ENCODE results near the gene KIAA1671.

KIAA1671 gene

DNA sequence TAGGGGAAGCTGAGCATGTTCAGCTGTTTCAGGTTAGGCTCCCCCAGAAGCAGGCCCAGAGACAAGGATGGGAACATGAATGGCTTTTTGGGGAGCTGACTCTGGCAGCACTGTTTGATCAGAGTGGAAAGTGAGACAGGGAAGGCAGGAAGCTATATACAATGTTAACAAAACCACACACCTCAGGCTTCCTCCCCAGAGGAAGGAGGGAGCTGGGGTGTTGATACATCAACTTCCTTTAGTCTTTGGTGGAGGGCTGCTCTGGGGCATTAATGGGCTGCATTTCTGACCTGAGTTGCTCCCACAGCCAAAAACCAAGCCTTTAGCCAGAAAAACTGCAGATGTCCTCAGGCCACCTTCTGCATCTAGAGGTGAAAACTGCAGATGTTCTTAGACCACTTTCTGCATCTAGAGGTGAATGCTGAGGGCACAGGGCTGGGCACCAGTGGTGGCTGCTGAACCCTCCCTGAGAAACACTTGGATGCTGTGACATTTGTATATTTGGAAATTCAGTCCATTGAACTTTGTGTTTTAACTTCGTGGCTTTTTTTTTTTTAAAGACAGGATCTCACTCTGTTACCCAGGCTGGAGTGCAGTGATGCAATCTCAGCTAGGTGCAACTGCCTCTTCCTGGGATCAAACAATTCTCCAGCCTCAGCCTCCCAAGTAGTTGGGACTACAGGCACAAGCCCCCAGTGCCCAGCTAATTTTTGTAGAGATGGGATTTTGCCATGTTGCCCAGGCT lies 49.9 kb downstream of the KIAA1671 start:
- no peak overlapping the region for H3K27ac Mint-ChIP-seq
- H3K9me3 Mint-ChIP-seq, result no peaks in the 10 kb centered on the region
- no peak for DNase-seq
- H3K4me1 Mint-ChIP-seq, result peaks cover 2% of the 10 kb centered on the region
- H3K4me3 Mint-ChIP-seq, result no peak overlapping the region
- H3K27me3 Mint-ChIP-seq, result no peaks in the 10 kb centered on the region
- no peak for ATAC-seq
- no peaks in the 10 kb centered on the region for H3K36me3 Mint-ChIP-seq (ENCODE audit: low read depth)

DNA sequence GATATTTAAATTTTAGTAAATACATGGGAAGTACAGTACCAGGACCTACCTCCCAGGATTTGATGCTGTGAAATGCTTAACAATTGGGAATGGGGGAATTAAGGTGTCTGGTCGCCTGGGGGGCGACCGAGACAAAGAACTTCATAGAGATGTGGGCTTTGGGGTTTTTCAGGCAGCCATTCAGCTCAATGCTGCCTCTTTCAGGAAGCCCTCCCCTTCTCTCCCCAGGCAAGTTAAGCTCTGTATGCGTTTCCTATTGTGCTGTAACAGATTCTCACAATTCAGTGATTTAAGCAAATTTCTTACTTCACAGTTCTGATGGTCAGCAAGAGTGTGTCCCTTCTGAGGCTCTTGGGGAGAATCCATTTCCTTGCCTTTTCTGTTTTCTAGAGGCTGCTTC lies 53.8 kb downstream of the KIAA1671 start:
- H3K4me1 Mint-ChIP-seq, result peaks cover 2% of the 10 kb centered on the region
- H3K36me3 Mint-ChIP-seq (ENCODE audit: low read depth), result no peaks in the 10 kb centered on the region
- H3K27ac Mint-ChIP-seq, result no peak overlapping the region
- H3K4me3 Mint-ChIP-seq, result no peak overlapping the region
- ATAC-seq (no peak), DNase-seq (no peak)
- no peaks in the 10 kb centered on the region for H3K27me3 Mint-ChIP-seq
- H3K9me3 Mint-ChIP-seq, result no peaks in the 10 kb centered on the region

DNA sequence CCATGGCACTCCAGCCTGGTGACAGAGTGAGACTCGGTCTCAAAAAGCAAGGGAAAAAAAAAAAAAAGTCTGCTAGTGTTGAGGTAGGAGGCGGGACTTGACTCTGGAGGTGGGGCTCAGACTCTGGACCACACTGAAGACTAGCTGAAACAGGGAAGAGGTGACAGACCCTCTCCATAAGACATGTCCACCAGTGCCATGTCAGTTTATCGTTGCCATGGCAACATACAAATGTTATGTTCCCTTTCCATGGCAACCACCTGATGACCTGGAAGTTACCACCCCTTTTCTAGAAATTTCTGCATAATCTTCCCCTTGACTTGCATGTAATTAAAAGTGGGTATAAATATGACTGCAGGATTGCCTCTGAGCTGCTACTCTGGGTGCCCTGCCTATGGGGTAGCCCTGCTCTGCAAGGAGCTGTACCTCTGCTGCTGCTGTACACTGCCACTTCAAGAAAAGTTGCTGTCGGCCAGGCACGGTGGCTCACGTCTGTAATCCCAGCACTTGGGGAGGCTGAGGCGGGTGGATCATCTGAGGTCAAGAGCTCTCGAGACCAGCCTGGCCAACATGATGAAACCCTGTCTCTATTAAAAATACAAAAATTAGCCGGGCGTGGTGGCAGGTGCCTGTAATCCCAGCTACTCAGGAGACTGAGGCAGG lies 55.1 kb downstream of the KIAA1671 start:
- no peak for ATAC-seq
- no peaks in the 10 kb centered on the region for H3K27me3 Mint-ChIP-seq
- no peak overlapping the region for H3K4me3 Mint-ChIP-seq
- no peak overlapping the region for H3K27ac Mint-ChIP-seq
- no peaks in the 10 kb centered on the region for H3K4me1 Mint-ChIP-seq
- H3K36me3 Mint-ChIP-seq (ENCODE audit: low read depth), result no peaks in the 10 kb centered on the region
- no peak for DNase-seq
- H3K9me3 Mint-ChIP-seq, result no peaks in the 10 kb centered on the region

DNA sequence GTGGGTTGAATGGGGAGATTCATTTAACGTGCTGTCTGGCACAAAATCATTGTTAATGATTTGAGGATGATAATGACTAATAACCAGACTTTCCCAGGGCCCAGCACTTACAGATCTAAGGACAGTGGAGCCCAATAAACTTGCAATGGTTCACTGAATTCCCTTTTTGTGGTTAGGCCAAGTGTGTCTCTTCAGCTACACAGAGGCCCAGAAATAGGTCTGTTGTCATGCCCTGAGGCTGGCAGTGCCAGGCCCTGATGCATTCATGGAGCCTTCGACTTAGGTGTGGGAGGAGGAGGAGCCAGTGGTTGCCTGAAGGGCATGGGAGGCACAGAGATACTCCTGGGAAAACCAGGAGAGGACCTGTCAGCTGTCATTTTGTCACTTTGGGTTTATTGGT lies 56.1 kb downstream of the KIAA1671 start:
- H3K4me3 Mint-ChIP-seq, result no peak overlapping the region
- no peaks in the 10 kb centered on the region for H3K9me3 Mint-ChIP-seq
- no peaks in the 10 kb centered on the region for H3K27me3 Mint-ChIP-seq
- no peak overlapping the region for H3K27ac Mint-ChIP-seq
- DNase-seq, result no peak
- no peaks in the 10 kb centered on the region for H3K36me3 Mint-ChIP-seq (ENCODE audit: low read depth)
- H3K4me1 Mint-ChIP-seq, result no peaks in the 10 kb centered on the region
- no peak for ATAC-seq

DNA sequence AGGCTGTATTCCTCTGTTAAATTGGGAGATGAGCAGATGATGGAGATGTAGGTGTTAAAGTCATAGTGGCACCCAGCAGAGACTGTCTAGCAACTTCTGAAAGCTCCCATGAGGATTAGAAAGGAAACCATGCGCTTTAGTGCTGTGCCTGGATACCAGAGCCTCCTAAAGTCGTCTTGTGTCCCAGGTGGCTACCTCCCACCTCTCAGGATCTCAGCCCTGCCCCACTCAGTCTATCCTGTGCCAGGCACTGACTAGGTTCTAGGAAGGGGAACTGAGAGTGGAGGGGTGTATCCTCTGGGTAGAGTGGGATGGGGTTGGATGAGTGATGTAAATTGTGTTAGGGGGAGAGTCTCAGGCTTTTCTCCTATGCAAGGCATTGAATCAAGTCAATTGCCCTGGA lies 60.2 kb downstream of the KIAA1671 start:
- H3K9me3 Mint-ChIP-seq, result no peaks in the 10 kb centered on the region
- H3K27ac Mint-ChIP-seq, result no peak overlapping the region
- ATAC-seq (no peak), DNase-seq (no peak)
- no peaks in the 10 kb centered on the region for H3K4me1 Mint-ChIP-seq
- no peak overlapping the region for H3K4me3 Mint-ChIP-seq
- no peaks in the 10 kb centered on the region for H3K36me3 Mint-ChIP-seq (ENCODE audit: low read depth)
- no peaks in the 10 kb centered on the region for H3K27me3 Mint-ChIP-seq

DNA sequence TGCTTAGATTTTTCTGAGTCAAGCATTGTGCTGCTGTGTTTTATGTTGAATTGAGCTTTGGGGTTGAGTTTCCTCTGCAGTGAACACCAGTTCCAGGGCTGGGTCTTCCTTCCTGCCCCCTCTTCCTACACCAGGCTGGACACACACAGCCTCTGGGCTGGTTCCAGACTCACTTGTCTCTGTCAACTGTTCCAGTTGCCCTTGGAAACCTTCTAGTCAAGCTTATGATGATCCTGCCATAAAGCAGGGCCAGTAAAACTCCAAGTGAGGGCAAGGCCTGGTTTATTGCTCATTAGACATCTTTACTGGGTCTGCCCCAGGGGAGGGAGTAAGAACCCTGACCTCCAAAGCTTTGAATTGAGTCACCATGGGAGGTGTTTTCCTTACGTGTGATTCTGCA lies 61.1 kb downstream of the KIAA1671 start:
- H3K4me3 Mint-ChIP-seq, result no peak overlapping the region
- no peaks in the 10 kb centered on the region for H3K27me3 Mint-ChIP-seq
- ATAC-seq (no peak), DNase-seq (no peak)
- no peaks in the 10 kb centered on the region for H3K4me1 Mint-ChIP-seq
- no peaks in the 10 kb centered on the region for H3K9me3 Mint-ChIP-seq
- H3K27ac Mint-ChIP-seq, result no peak overlapping the region
- no peaks in the 10 kb centered on the region for H3K36me3 Mint-ChIP-seq (ENCODE audit: low read depth)

DNA sequence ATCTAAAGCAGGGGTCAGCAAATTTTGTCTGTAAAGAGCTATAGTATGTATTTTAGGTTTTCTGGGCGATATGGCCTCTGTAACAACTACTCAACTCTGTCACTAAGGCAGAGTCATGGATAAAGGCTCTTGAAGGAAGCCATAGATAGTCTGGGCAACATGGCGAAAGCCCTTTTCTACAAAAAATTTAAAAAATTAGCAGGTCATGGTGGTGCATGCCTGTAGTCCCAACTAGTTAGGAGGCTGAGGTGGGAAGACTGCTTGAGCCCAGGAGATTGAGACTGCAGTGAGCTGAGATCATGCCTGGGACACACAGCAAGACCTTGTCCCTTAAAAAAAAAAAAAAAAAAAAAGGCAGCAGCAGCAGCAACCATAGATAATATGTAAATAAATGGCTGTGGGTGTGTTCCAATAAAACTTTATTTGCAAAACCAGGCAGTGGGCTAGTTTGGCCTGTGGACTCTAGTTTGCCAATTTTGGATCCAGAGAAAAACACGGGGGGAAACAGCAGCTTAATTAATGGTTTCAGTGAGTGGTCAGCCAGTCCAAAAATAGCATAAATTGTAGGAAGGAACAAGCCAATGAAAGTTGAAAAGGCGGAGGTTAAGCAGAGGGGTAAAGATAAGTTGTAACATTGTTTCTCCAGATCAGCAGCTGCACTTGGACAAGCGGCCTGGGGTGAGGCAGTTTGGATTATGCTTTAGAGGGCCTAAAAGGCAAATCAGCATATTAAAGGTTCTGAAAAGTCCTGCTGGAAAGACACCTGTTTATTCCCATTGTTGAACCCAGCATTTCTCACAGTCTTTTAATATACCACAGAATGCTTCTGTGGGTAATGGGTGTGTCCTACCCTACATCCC lies 62.6 kb downstream of the KIAA1671 start:
- H3K27ac Mint-ChIP-seq, result no peak overlapping the region
- H3K27me3 Mint-ChIP-seq, result peaks cover 1% of the 10 kb centered on the region
- ATAC-seq, result no peak

DNA sequence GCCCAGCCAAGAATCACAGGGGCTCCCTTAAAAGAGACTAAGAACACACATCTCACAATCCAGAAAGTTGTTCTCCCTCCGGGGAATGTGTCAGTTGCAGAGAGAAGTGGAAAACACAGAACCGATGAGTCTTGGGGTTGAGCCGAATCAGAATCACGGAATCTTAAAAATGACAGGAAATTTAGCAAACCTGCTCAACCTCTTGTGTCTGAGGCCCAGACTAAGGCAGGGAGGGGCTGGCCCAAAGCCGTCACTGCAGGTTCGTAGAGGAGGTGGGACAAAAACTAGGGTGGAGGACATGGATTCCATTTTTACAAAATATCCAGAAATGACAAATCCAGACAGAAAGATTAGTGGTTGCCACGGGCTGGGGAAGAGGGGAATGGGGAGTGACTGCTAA lies 63.8 kb downstream of the KIAA1671 start:
- Mint-ChIP-seq H3K4me1 (no peaks in the 10 kb centered on the region), H3K27me3 (peaks cover 10% of the 10 kb centered on the region), H3K36me3 (ENCODE audit: low read depth) (no peaks in the 10 kb centered on the region), H3K4me3 (no peak overlapping the region), H3K9me3 (no peaks in the 10 kb centered on the region), H3K27ac (no peak overlapping the region)
- DNase-seq, result no peak
- no peak for ATAC-seq

More for the DNA sequence above, 62.6 kb downstream of the KIAA1671 start:
- Mint-ChIP-seq H3K9me3 (no peaks in the 10 kb centered on the region), H3K4me3 (no peak overlapping the region), H3K4me1 (no peaks in the 10 kb centered on the region), H3K36me3 (ENCODE audit: low read depth) (no peaks in the 10 kb centered on the region)
- no peak for DNase-seq

DNA sequence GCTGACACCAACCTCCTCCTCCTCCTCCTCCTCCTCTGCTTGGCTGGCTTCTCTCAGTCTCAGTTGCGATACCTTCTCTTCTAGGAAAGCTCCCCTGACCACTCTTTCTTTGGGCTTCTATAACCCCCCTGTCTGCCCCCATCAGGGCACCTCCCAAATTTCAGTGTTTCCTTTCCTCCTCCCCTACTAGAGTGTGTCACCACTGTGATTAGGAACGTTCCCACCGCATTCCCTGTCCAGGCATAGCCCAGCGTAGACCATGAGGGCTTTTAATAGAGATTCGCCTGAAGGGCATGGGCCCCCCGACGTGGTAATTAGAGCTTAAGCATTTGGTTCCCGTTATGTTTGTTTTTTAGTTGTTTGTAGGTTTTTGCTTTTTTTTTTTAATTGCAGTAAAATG lies 65.5 kb downstream of the KIAA1671 start:
- peaks cover 11% of the 10 kb centered on the region for H3K27me3 Mint-ChIP-seq
- no peak for DNase-seq
- H3K27ac Mint-ChIP-seq, result no peak overlapping the region
- no peaks in the 10 kb centered on the region for H3K4me1 Mint-ChIP-seq
- no peaks in the 10 kb centered on the region for H3K9me3 Mint-ChIP-seq
- H3K4me3 Mint-ChIP-seq, result no peak overlapping the region
- no peak for ATAC-seq
- no peaks in the 10 kb centered on the region for H3K36me3 Mint-ChIP-seq (ENCODE audit: low read depth)

DNA sequence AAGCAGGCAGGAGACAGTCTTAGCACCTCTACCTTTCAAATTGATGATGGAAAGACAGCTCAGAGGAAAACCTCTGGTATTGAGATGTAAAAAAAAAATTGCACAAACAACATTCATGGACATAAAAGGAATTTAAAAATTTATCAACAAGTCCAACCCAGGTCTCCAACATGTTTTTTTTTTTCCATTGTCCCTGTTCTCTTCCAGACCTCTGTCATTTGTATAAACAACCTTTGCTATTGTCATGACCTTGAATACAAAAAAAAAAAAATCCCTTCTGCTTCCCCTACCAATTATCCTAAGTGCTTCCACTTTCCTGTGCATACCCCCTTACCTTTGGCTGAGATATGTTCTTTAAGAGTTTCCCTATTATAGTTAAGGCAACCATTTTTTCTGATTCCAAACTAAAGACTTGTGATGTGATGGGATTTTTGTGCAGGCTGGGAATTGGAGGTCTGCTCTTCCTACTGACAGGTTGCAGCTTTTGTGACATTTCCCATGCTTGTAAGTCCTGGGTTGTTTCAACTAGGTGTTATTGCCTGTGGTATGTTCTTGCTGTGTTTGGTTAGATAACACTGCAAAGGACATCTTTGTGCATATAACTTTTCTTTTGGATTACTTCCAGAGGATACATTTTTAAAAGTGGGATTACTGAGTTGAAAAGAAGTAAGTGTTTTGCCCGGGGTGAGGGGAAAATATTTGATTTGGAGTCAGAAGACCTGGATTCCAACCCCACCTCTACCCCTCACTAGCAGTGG lies 67.1 kb downstream of the KIAA1671 start:
- Mint-ChIP-seq H3K9me3 (no peaks in the 10 kb centered on the region), H3K4me3 (no peak overlapping the region), H3K36me3 (ENCODE audit: low read depth) (no peaks in the 10 kb centered on the region), H3K4me1 (no peaks in the 10 kb centered on the region), H3K27ac (no peak overlapping the region), H3K27me3 (peaks cover 11% of the 10 kb centered on the region)
- DNase-seq (no peak), ATAC-seq (no peak)

DNA sequence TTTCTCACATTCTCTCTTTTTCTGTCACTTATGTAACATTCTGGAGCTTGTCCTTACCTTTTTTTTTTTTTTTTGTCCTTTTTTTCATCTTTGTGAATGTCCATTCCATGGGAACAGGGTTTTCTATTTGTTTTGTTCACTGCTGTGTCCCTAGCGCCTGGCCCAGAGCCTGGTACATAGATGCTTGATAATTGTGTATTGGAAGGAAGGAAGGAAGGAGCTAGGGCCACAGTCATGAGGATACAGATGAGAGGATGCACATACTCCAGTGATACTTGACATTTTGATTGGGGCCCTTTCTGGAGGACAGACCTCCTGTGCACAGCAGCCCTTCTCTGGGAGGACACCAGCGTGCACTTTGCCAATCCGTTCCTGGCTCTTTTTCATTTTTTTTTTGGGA lies 68.9 kb downstream of the KIAA1671 start:
- no peak for DNase-seq
- Mint-ChIP-seq H3K9me3 (no peaks in the 10 kb centered on the region), H3K27me3 (peaks cover 11% of the 10 kb centered on the region), H3K4me3 (no peak overlapping the region), H3K36me3 (ENCODE audit: low read depth) (no peaks in the 10 kb centered on the region), H3K4me1 (peaks cover 5% of the 10 kb centered on the region), H3K27ac (no peak overlapping the region)
- ATAC-seq, result no peak

DNA sequence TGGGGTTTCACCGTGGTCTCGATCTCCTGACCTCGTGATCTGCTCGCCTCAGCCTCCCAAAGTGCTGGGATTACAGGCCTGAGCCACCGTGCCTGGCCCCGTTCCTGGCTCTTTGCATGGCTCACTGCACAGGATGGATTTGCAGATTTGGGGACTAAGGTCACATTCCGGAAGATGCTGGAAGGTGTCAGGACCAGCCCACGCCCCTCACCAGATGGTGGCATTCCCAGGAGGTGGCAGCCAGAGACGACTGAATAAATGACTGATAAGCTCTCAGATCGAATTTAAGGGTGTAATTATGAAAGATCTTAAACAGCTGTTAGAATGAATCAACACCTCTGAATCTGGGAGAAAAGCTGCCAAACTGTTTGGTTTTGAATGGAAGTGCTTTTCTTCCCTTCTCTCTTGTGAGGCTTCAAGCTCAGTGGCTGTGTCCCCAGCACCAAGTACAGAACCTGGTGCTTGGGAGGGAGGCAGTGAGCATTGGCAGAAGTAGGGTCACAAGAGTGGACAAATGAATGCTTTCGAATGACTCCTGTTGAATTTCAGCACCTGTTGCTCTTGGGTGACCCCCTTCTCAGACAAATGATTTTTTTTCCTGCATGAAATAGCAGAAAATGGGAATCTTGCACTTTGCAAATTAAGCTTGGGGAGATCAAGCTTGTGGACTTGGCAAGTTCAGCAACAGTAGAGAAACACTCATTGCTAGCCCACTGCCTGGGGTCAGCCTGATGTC lies 69.6 kb downstream of the KIAA1671 start:
- peaks cover 10% of the 10 kb centered on the region for H3K4me1 Mint-ChIP-seq
- H3K27ac Mint-ChIP-seq, result no peak overlapping the region
- H3K9me3 Mint-ChIP-seq, result no peaks in the 10 kb centered on the region
- H3K27me3 Mint-ChIP-seq, result peaks cover 11% of the 10 kb centered on the region
- ATAC-seq (no peak), DNase-seq (no peak)
- no peak overlapping the region for H3K4me3 Mint-ChIP-seq
- no peaks in the 10 kb centered on the region for H3K36me3 Mint-ChIP-seq (ENCODE audit: low read depth)

DNA sequence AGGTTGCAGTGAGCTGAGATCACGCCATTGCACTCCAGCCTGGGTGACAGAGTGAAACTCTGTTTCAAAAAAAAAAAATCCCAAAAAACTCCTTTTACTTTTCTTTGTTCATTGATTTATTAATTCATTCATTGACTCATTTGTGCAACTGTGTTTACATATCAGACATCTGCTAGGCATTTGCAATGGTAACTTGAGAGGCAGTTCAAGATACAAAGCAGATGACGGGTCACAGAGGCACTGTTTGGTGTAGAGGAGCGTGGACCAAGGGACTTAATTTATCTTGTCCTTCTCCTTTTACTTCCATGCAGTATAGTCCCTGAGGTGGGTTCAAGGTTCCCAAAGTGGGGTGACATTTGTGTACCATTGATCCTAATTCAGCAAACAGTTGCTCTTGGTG lies 71.4 kb downstream of the KIAA1671 start:
- peaks cover 11% of the 10 kb centered on the region for H3K27me3 Mint-ChIP-seq
- H3K4me1 Mint-ChIP-seq, result peaks cover 10% of the 10 kb centered on the region
- H3K9me3 Mint-ChIP-seq, result no peaks in the 10 kb centered on the region

DNA sequence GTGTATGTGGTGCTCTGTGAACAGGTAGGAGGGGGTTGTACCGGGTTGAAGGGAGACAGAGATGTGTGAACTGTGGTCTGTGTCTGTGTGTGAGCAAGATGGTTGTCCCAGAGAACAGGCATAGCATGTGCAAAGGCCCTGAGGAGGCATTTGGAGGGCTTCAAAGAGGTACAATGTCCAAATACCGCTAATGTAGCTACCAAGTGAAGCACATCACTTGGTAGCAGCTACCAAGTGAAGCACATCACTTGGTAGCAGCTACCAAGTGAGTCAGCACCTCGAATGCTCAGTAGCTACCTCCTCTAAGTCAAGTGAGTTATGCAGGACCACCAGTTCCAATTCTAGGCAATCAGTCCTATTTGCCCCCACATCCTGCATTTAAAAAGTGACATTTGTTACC lies 72.4 kb downstream of the KIAA1671 start:
- ATAC-seq (no peak), DNase-seq (no peak)
- H3K27ac Mint-ChIP-seq, result no peak overlapping the region
- H3K9me3 Mint-ChIP-seq, result no peaks in the 10 kb centered on the region
- H3K4me1 Mint-ChIP-seq, result peaks cover 10% of the 10 kb centered on the region
- peaks cover 11% of the 10 kb centered on the region for H3K27me3 Mint-ChIP-seq
- no peaks in the 10 kb centered on the region for H3K36me3 Mint-ChIP-seq (ENCODE audit: low read depth)
- no peak overlapping the region for H3K4me3 Mint-ChIP-seq

More for the DNA sequence above, 71.4 kb downstream of the KIAA1671 start:
- H3K27ac Mint-ChIP-seq, result no peak overlapping the region
- H3K4me3 Mint-ChIP-seq, result no peak overlapping the region
- H3K36me3 Mint-ChIP-seq (ENCODE audit: low read depth), result no peaks in the 10 kb centered on the region
- no peak for DNase-seq
- ATAC-seq, result no peak

Data from activated naive CD8-positive, alpha-beta T cell treated with anti-CD3 and anti-CD28 coated beads, Interleukin-2, amount 50 U/mL, for 24 hours (primary cell).